Neuron (in vitro differentiated cells): ENCODE data around the gene TBC1D16.
"Not testable (repeated sequence)": the region's sequence is repeated elsewhere in the genome, so short reads cannot be mapped to it uniquely, and the experiment has no call there.

Experiments used
- H2AFZ ChIP-seq: one replicate; pipeline ENCODE4 v1.6.1; 2013; ENCODE audit warnings: low read depth, mild to moderate bottlenecking, inconsistent platforms, low read length, moderate library complexity
- H3K27me3 ChIP-seq: one replicate; pipeline ENCODE4 v1.6.1; 2013; ENCODE audit warnings: low read length; ENCODE audit not compliant: insufficient read depth
- H3K36me3 ChIP-seq: one replicate; pipeline ENCODE4 v1.6.1; 2013; ENCODE audit warnings: low read length; ENCODE audit not compliant: insufficient read depth
- H3K4me1 ChIP-seq: one replicate; pipeline ENCODE4 v1.6.1; 2013; ENCODE audit warnings: low read length; ENCODE audit not compliant: insufficient read depth
- H3K4me3 ChIP-seq: 2 replicates; pipeline ENCODE4 v1.5.1; 2013; ENCODE audit warnings: mild to moderate bottlenecking, low read length, moderate library complexity
- H3K9me3 ChIP-seq: one replicate; pipeline ENCODE4 v1.6.1; 2013; ENCODE audit warnings: low read length

TBC1D16 gene

DNA sequence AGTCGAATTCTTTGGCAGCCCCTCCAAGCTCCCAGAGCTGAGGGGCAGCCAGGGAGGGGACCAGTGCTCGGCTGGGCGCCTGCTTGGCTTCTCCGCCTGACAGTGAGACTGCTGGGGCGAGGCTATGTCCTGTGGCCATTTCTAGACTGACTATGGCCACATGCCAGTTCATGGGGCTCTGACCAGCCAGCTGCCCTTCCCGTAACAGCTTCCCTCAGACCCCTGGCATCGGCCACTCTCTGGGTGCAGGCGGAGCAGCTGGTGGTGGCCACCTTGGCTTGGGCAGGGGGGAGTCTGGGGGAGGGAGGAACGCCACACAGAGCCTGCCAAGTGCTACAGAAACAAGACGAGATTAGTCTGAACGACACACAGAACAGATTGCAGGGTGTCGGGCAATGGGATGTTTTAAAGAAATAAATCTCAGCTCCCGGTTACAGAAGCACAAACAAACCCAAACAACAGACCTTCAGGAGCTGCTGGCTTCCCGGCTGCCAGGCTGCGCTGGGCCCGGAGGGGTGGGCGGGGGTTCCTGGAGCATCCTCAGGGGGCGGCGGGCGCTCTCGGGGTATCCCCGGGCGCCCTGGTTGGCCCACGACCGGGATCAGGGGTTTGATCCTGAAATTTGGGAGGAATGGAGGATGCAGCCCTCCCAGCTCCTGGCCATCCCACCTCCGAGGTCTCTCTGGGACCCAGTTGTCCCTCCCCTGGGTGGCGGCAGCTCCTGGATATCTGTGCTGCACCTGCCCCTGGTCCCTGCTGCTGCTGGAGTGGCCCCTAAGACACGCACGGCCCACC, 34.5 kb downstream of the TBC1D16 start:
- H3K4me3 ChIP-seq = no peak overlapping the region
- H3K36me3 ChIP-seq = peaks cover 53% of the 10 kb centered on the region
- peaks cover 22% of the 10 kb centered on the region for H3K9me3 ChIP-seq
- no peaks in the 10 kb centered on the region for H3K27me3 ChIP-seq
- no peak overlapping the region for H2AFZ ChIP-seq
- H3K4me1 ChIP-seq = no peaks in the 10 kb centered on the region

DNA sequence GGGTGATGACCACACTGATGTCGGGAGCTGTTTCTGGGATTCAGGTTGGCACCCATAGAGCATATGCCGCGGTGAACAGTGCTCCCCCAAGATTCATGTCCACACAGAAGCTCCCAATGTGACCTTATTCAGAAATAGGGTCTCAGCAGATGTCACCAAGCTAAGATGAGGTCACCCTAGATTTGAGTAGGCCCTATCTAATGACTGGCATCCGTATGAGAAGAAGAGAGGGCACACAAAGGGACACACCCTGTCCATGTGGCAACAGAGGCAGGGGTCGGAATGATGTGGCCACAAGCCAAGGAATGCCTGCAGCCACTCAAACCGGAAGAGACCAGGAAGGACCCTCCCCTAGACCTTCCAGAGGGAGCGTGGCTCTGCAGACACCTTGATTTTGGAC, 35.5 kb downstream of the TBC1D16 start:
- Histone ChIP-seq H3K36me3 (peaks cover 50% of the 10 kb centered on the region), H3K9me3 (peaks cover 22% of the 10 kb centered on the region), H3K4me1 (no peaks in the 10 kb centered on the region), H3K4me3 (no peak overlapping the region), H2AFZ (no peak overlapping the region), H3K27me3 (no peaks in the 10 kb centered on the region)

DNA sequence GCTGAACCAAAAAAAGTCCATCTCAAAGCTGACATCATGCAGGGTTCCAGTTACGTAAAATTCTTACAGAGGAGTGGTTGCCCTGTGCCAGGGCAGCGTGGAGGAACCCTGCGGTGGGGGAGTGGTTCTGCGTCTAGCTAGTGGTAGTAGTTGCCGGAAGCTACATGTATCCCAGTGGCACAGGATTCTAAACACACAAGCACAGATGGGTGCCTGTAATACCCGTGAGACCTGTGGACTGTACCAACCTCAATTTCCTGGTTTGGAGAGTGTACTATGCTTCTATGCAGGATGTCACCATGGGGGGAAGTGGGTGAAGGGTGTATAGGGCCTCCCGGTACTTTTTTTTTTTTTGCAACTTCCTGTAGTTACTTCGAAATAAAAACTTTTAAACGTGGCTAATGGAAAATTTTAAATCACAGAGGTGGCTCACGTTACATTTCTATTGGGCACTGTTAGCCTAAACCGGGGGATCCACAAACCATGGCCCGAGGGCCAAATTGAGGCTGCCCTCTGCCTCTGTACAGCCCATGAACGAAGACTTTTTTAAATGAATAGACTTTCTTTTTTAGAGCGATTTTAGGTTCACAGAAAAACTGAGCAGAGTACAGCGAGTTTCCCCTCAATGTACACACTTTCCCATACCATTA, 38.5 kb downstream of the TBC1D16 start:
- Histone ChIP-seq H3K9me3 (peaks cover 18% of the 10 kb centered on the region), H3K27me3 (no peaks in the 10 kb centered on the region), H3K4me3 (no peak overlapping the region), H3K4me1 (peaks cover 9% of the 10 kb centered on the region), H3K36me3 (peaks cover 34% of the 10 kb centered on the region), H2AFZ (no peak overlapping the region)

DNA sequence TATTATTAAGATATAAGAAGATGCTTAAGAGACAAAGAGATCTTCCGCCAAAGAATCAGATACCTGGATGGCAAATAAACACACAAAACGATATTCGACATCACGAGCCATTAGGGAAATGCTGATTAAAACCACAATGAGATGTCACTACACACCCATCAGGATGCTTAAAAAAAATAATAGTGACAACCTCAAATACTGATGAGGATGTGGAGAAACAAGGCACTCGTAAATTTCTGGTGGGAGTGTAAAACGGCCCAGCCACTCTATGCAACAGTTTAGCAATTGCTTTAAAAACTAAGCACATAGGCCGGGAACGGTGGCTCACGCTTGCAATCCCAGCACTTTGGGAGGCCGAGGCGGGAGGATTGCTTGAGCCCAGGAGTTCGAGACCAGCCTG, 39.4 kb downstream of the TBC1D16 start:
- Histone ChIP-seq H2AFZ (no peak overlapping the region), H3K27me3 (no peaks in the 10 kb centered on the region), H3K4me3 (no peak overlapping the region), H3K36me3 (peaks cover 27% of the 10 kb centered on the region), H3K9me3 (peaks cover 14% of the 10 kb centered on the region), H3K4me1 (peaks cover 11% of the 10 kb centered on the region)

DNA sequence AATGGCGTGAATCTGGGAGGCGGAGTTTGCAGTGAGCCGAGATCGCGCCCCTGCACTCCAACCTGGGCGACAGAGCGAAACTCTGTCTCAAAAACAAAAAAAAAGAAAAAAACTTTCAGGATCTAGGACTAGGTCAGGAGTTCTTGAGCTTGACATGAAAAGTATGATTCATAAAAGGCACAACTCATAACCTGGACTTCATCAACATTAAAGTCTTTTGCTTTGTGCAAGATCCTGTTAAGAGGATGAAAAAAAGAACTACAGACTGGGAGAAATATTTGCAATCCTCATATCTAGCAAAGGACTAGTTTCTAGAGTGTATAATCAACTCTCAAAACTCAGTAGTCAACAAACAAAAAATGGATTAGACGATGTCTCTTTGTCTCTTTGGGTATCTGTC, 40.0 kb downstream of the TBC1D16 start:
- Histone ChIP-seq H3K9me3 (peaks cover 9% of the 10 kb centered on the region), H3K4me1 (peaks cover 12% of the 10 kb centered on the region), H3K4me3 (no peak overlapping the region), H3K27me3 (no peaks in the 10 kb centered on the region), H2AFZ (no peak overlapping the region), H3K36me3 (peaks cover 22% of the 10 kb centered on the region)

DNA sequence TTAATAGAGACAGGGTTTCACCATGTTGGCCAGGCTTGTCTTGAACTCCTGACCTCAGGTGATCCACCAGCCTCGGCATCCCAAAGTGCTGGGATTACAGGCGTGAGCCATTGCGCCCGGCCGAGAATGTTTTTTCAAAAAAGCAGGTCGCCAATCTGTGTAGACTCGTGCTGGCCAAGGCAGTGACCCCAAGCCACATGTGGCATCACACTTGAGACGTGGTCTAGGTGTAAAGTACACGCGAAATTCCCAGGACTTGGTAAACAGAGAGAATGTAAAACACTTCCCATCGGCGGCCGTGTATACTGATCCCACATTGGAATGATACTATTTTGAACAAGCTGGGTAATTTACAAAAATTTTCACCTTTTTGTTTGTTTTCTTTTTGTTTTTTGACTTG, 41.1 kb downstream of the TBC1D16 start:
- H3K9me3 ChIP-seq = peaks cover under 1% of the 10 kb centered on the region
- no peaks in the 10 kb centered on the region for H3K27me3 ChIP-seq
- H2AFZ ChIP-seq = no peak overlapping the region
- H3K36me3 ChIP-seq = peaks cover 12% of the 10 kb centered on the region
- H3K4me3 ChIP-seq = no peak overlapping the region
- H3K4me1 ChIP-seq = peaks cover 12% of the 10 kb centered on the region

DNA sequence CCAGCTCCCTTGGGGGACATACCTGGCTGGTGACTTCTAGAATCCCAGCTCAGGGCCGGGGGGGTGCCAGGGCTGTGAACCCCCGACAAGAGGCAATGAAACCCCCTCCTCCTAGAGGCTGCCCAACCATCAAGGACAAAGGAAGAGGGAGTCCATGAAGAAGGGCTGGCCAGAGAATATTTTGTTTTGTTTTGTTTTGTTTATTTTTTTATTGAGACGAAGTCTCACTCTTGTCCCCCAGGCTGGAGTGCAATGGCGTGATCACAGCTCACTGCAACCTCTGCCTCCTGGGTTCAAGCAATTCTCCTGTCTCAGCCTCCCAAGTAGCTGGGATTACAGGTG, 41.5 kb downstream of the TBC1D16 start:
- not testable (repeated sequence) for H3K27me3 ChIP-seq, H2AFZ ChIP-seq, H3K4me3 ChIP-seq, H3K9me3 ChIP-seq
- H3K36me3 ChIP-seq = peaks cover 12% of the 10 kb centered on the region
- H3K4me1 ChIP-seq = peaks cover 12% of the 10 kb centered on the region

DNA sequence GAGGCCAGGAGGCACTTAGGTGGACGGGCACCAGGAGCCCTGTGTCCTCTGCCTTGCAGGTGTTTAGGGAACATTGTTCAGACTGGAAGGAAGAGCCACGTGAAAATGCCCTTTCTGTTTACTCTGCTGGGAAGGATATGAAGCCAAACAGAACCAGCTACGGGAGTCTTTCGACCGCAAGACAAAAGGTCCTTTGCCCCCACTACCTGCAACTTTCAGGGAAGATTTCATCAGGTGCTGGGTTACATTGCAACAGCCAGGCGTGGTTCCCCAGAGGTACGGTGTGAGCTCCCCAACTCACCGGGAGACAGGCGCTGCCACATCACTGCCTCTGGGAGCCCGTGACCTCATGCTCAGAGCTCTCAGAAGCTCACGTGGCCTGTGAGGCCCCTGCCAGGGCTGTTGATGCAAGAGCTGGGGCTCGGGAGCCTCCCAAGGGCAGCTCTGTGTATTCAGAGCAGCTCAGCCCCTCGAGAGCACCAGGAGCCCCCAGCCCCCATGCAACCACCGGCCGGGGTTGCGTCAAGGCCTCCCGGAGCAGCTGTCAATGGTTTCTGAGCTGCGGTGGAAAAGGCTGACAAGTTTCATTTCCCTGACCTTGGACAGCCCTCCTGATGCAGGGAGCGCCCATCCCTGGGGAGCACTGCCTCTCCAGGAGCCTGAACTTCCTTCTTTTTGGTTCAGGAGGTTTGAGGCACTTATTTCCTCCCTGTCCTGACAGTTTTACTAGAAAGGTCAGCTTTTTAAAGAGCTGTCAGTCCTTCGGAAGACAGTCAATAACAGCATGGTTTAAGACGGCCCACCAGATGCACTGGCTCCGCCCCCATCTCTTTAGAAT, 42.1 kb downstream of the TBC1D16 start:
- no peak overlapping the region for H3K4me3 ChIP-seq
- no peaks in the 10 kb centered on the region for H3K27me3 ChIP-seq
- H3K4me1 ChIP-seq = peaks cover 12% of the 10 kb centered on the region
- H3K9me3 ChIP-seq = peaks cover 3% of the 10 kb centered on the region
- H3K36me3 ChIP-seq = peaks cover 8% of the 10 kb centered on the region
- H2AFZ ChIP-seq = no peak overlapping the region

DNA sequence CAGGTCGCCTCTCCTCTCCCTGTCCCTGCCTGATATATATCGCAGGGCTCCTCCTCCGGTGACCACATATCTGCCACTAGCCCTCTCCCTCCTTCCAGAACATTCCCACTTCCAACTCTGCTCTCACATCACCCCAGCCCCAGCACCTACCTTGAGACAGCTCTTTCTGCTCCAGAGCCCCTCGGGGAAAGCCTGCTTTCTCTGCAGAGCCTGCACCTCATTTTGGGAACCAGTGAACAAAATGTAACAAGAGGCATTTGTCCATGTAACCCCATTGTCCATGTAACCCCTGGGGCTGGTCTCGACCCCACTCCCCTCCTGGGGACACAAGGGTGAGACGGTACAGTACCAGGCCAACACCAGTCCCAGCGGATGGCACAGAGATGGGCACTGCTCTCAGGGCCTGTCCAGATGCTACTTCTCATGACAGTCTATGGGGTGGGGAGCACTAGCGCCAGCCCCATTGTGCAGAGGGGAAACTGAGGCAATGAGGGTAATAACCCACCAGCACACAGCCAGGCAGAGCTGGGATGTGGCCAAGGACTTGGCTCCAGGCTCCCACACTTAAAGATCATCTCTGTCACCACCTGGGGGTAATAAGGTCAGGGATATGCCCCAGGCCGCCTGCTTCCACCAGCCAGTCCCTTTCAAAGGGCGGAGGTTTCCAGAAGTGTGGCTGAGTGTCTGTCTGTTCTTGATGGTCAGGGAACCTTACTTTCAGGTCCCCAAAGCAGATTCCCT, 42.9 kb downstream of the TBC1D16 start:
- peaks cover 3% of the 10 kb centered on the region for H3K9me3 ChIP-seq
- no peak overlapping the region for H3K4me3 ChIP-seq
- peaks cover 11% of the 10 kb centered on the region for H3K36me3 ChIP-seq
- no peak overlapping the region for H2AFZ ChIP-seq
- no peaks in the 10 kb centered on the region for H3K27me3 ChIP-seq
- peaks cover 12% of the 10 kb centered on the region for H3K4me1 ChIP-seq

DNA sequence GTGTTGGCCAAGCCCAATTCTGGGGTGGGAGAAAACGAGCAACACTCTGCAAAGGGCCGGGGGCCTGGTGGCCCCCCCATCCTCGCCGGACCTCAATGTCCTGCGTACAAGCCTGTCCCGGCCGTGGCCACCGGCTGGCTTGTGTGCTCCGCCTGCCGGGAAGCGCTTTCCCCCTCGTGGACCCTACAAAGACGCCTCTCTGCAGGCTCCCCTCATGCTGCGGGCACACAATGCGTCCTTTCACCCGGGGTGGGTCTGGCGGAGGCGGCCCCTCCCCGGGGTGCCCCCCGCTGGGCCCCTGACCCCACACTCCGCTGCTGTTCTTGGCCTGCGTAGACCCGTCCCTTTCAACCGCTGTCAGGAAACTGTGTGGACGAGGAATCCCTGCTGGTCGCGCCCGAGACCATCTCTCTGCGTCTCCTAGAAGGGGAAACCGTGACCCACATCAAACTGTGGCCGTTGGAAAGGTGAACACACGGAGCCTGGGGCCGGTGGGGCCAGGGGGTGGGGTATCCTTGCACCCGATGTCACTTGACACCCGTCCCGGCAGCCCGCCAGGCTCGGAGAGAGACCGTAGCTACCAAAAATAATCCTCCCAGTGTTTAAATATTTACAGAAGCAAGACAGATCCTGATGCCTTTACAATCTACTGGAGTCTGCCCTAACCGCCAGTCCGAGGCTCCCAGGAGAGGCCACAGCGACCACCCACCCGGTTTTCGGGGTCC, 43.6 kb downstream of the TBC1D16 start:
- Histone ChIP-seq H3K36me3 (peaks cover 9% of the 10 kb centered on the region), H3K4me1 (peaks cover 12% of the 10 kb centered on the region), H3K9me3 (peaks cover 3% of the 10 kb centered on the region), H2AFZ (no peak overlapping the region), H3K27me3 (no peaks in the 10 kb centered on the region), H3K4me3 (no peak overlapping the region)

DNA sequence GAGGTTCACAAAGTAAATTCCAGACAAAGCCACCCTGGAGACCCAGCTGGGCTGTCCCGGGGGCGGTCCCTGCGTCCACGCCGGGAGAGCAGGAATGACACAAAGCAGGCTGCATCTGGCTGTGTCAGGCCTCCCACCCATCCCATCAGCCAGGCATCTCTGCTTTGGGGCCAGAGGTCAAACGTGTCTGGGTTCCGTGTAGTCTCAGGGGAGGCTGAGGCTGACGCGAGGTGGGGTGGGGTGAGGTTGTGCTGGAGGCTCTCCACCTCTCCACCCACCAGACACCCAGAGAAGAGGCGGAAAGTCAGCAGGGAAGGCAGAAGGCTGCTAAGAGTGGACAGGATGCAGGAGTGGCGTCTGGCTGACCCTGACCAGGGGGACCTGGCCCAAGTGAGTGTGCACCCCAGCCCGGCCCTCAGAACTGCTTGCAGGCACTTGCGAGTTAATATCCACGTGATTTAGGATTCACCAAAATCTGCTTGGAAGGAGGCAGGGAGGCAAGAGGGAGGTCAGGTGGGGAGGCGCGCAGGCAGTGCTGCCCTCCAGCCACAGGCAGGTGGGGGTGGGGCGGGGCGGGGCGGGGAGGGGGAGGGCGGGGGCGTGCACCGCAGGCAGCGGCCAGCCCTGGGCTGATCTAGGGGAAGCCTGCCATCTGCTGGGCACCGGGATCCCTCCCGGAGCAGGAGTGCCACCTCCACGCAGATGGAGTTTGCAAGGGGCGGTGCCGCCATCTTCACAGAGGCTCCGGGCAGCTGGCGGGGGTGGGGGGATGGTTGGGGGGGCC, 44.3 kb downstream of the TBC1D16 start:
- peaks cover 5% of the 10 kb centered on the region for H3K36me3 ChIP-seq
- peaks cover 12% of the 10 kb centered on the region for H3K4me1 ChIP-seq
- no peak overlapping the region for H3K4me3 ChIP-seq
- H3K9me3 ChIP-seq = peaks cover 3% of the 10 kb centered on the region
- no peak overlapping the region for H2AFZ ChIP-seq
- H3K27me3 ChIP-seq = no peaks in the 10 kb centered on the region

DNA sequence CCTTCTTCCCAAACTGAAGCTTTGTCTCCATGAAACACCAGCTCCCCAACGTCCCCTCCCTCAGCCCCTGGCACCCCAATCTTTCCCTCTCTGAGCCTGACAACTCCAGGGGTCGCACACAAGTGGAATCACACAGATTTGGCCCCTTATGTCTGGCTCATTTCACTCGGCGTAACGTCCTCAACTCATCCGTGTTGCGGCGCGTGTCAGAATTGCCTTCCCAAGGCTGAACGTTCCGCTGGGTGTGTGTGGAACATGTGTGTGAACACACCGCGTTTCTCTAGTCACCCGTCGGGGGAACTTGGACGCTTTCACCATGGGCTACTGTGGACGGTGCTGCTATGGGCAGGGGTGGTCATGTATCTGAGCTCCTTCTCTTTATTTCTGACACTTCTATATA, 45.0 kb downstream of the TBC1D16 start:
- Histone ChIP-seq H2AFZ (no peak overlapping the region), H3K36me3 (peaks cover 5% of the 10 kb centered on the region), H3K4me1 (peaks cover 17% of the 10 kb centered on the region), H3K9me3 (peaks cover 3% of the 10 kb centered on the region), H3K4me3 (no peak overlapping the region), H3K27me3 (no peaks in the 10 kb centered on the region)
